Cardiac fibroblast (primary cell): ENCODE data around the gene SCN9A.
A peak's percentile ranks its signal among the peaks of the same experiment; 100 is the strongest.
"Not testable (repeated sequence)": the region's sequence is repeated elsewhere in the genome, so short reads cannot be mapped to it uniquely, and the experiment has no call there.

Source experiments
- DNase-seq, 2 donors: peaks; one replicate each; pipeline versions ENCODE4 v3.0.0 to v3.0.0-alpha.2; 2010; ENCODE audit warnings: low read depth in 2 of 2
- H3K4me3 ChIP-seq, 2 donors: replicated peaks in 1 of 2; 1 replicate in 1 of 2; 2 replicates in 1 of 2; pipeline ENCODE4 v1.5.1; 2011; ENCODE audit warnings: low read depth in 2 of 2, low read length in 2 of 2, mild to moderate bottlenecking in 2 of 2, moderate library complexity in 1 of 2
- TF ChIP-seq, protein P1 (sequence below): IDR thresholded peaks from one replicate; pipeline ENCODE4 v1.5.1; 2011; ENCODE audit warnings: low read depth, mild to moderate bottlenecking, low read length, inconsistent platforms

SCN9A gene

GRCh38 chr2:166230024-166230723 lies 145.6 kb downstream of the SCN9A start:
- H3K4me3 ChIP-seq: no peak overlapping the region
- TF ChIP-seq, protein P1, sequence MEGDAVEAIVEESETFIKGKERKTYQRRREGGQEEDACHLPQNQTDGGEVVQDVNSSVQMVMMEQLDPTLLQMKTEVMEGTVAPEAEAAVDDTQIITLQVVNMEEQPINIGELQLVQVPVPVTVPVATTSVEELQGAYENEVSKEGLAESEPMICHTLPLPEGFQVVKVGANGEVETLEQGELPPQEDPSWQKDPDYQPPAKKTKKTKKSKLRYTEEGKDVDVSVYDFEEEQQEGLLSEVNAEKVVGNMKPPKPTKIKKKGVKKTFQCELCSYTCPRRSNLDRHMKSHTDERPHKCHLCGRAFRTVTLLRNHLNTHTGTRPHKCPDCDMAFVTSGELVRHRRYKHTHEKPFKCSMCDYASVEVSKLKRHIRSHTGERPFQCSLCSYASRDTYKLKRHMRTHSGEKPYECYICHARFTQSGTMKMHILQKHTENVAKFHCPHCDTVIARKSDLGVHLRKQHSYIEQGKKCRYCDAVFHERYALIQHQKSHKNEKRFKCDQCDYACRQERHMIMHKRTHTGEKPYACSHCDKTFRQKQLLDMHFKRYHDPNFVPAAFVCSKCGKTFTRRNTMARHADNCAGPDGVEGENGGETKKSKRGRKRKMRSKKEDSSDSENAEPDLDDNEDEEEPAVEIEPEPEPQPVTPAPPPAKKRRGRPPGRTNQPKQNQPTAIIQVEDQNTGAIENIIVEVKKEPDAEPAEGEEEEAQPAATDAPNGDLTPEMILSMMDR: no peak
- DNase-seq: peak; percentile 72 to 76

DNA sequence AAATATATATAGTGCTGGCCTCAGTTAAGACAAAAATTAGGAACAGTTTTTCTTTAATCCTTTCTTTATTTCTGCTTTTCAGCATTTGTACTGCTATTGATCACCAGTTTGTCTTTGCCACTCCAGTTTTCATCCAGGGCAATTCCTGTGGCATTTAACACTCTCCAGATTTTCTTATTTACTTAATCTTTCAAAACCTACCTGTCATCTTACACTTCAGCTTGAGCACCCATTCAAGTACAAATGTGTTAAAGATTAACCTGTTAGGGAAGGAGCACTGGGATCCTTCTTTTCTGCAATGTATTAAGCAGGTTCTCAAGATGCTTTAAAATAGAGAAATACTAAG lies 146.1 kb downstream of the SCN9A start:
- no peak overlapping the region for H3K4me3 ChIP-seq
- DNase-seq: no peak
- TF ChIP-seq, protein P1: no peak

- H3K4me3 ChIP-seq: no peak overlapping the region
- TF ChIP-seq, protein P1: no peak
- DNase-seq: no peak
Measured at GRCh38 chr2:166224197-166224596, 151.5 kb downstream of the SCN9A start.

DNA sequence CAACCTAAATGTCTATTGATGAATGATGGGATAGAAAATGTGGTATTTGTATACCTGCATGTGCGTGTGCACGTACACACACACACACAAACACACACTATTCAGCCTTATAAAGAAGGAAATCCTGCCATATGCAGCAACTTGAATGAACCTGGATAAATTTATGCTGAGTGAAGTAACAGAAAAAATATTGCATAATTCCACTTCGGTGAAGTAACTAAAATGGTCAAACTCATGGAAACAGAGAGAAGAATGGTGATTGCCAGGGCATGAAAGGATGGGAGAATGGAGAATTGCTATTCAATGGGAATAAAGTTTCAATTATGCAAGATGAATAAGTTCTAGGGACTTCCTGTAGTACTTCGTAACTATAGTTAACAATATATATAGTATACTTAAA lies 152.4 kb downstream of the SCN9A start:
- no peak for DNase-seq
- TF ChIP-seq, protein P1: no peak

GRCh38 chr2:166211079-166211478 lies 164.7 kb downstream of the SCN9A start:
- no peak for DNase-seq
- H3K4me3 ChIP-seq: no peak overlapping the region
- TF ChIP-seq, protein P1: no peak

More for the DNA sequence above, 152.4 kb downstream of the SCN9A start:
- H3K4me3 ChIP-seq: no peak overlapping the region

DNA sequence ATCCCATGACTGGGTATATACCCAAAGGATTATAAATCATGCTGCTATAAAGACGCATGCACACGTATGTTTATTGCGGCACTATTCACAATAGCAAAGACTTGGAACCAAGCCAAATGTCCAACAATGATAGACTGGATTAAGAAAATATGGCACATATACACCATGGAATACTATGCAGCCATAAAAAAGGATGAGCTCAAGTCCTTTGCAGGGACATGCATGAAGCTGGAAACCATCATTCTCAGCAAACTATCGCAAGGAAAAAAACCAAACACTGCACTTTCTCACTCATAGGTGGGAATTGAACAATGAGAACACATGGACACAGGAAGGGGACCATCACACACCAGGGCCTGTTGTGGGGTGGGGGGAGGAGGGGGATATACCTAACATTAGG lies 165.8 kb downstream of the SCN9A start:
- not testable (repeated sequence) for DNase-seq, H3K4me3 ChIP-seq

DNA sequence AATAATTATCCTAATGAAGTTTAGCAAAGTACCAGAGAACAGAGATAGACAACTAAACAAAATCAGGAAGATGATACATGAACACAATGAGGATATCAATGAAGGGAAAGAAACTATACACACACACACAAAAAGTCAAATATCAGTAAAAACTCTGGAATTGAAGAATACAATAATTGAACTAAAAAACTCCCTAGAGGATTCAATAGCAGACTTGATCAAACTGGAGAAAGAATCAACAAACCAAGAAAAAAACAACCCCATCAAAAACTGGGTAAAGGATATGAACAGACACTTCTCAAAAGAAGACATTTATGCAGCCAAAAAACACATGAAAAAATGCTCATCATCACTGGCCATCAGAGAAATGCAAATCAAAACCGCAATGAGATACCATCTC lies 166.4 kb downstream of the SCN9A start:
- not testable (repeated sequence) for DNase-seq

DNA sequence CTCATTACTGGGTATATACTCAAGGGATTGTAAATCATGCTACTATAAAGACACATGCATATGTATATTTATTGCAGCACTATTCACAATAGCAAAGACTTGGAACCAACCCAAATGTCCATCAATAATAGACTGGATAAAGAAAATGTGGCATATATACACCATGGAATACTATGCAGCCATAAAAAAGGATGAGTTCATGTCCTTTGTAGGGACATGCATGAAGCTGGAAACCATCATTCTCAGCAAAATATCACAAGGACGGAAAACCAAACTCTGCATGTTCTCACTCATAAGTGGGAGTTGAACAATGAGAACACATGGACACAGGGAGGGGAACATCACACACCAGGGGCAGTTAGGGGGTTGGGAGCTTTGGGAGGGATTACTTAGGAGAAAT lies 169.6 kb downstream of the SCN9A start:
- DNase-seq, H3K4me3 ChIP-seq: not testable (repeated sequence)

More for the DNA sequence above, 166.4 kb downstream of the SCN9A start:
- H3K4me3 ChIP-seq: not testable (repeated sequence)
